ENCODE results near the gene ITPRID2.

Gene ITPRID2

GRCh38 chr2:181907635-181908034 lies 16.1 kb downstream of the ITPRID2 start:
- H3K23ac ChIP-seq (ENCODE audit: low read length): no peak overlapping the region
- H4K8ac ChIP-seq (ENCODE audit: low read depth, low read length): no peak overlapping the region
- H3K79me1 ChIP-seq (ENCODE audit: low read length): no peaks in the 10 kb centered on the region
- no peak overlapping the region for H3K4me2 ChIP-seq (ENCODE audit: low read length)
- no peak overlapping the region for H4K12ac ChIP-seq (ENCODE audit: low read depth, low read length)
- H3K9ac ChIP-seq (ENCODE audit: low read length): no peak overlapping the region
- WGBS (ENCODE audit: extremely low coverage, insufficient coverage, insufficient read length): no CpG with 5 or more reads among the region's 1 CpG
- no peak overlapping the region for H3K4me3 ChIP-seq (ENCODE audit: low read depth, low read length)
- H2BK120ac ChIP-seq (ENCODE audit: insufficient read depth, low read length, poor library complexity): no peak overlapping the region
- no peak overlapping the region for H2BK5ac ChIP-seq (ENCODE audit: low read depth, low read length, poor library complexity)
- H3K27me3 ChIP-seq (ENCODE audit: insufficient read depth, low read length): no peaks in the 10 kb centered on the region
- H4K91ac ChIP-seq (ENCODE audit: low read depth, low read length): no peak overlapping the region
- H3K4ac ChIP-seq (ENCODE audit: low read depth, low read length): no peak overlapping the region
- no peak overlapping the region for H3K18ac ChIP-seq (ENCODE audit: low read length)
- H2AK5ac ChIP-seq (ENCODE audit: low read length): no peak overlapping the region
- no peak for DNase-seq
- peaks cover 9 to 24% of the 10 kb centered on the region in 2 experiments for H3K36me3 ChIP-seq (ENCODE audit: control insufficient read depth in 1 of 2, insufficient read depth in 2 of 2, low read length in 2 of 2)
- H3K14ac ChIP-seq (ENCODE audit: low read length): no peak overlapping the region
- H3K79me2 ChIP-seq (ENCODE audit: control insufficient read depth, insufficient read depth, low read length, poor library complexity): no peaks in the 10 kb centered on the region
- H2BK12ac ChIP-seq (ENCODE audit: low read length): no peak overlapping the region
- no peaks in the 10 kb centered on the region for H3K9me3 ChIP-seq (ENCODE audit: insufficient read depth, low read depth, low read length)
- H2AFZ ChIP-seq (ENCODE audit: insufficient read depth, low read length, poor library complexity): no peak overlapping the region
- H3K27ac ChIP-seq (ENCODE audit: low read depth, low read length): no peak overlapping the region
- no peaks in the 10 kb centered on the region for H3K4me1 ChIP-seq (ENCODE audit: control insufficient read depth in 1 of 2, insufficient read depth in 2 of 2, low read length in 2 of 2)

DNA sequence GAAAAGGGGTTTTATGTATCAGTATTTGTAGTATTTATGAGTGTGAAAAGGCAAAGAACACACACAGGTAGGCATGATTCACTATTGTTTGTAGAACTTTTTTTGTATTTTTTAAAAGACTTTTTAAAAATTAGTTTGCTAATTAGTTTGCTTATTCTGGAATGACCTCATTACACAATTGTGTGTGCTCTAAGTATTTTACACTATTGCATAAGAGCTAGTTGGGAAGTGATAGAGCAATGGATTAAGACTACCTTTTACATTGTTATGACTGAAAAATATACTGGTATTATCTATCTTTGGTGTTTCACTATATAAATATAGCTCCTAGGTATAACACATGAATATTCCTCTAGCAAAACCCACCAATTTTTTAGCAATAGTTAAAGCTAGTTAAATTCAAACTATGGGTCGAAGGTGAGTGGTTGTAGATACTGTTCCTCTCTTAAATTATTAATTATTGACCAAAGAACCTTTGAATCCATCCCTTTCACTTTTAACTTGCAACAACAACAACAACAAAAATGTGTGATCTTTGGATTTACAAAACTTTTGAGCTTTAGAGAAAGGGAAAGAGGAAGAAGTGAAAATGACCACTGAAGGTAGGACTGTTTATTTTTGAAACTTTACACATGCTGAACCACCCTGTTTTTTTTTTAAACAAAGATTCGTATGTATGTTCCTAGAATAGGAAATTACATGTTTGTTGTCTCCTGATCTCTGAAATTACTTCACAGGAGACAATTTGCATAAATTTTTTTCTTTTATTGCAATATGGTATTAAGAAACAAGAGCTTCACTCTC lies 18.7 kb downstream of the ITPRID2 start:
- Histone ChIP-seq H3K4ac (ENCODE audit: low read depth, low read length) (no peak overlapping the region), H3K23ac (ENCODE audit: low read length) (no peak overlapping the region), H3K79me1 (ENCODE audit: low read length) (no peaks in the 10 kb centered on the region), H3K4me1 (ENCODE audit: control insufficient read depth in 1 of 2, insufficient read depth in 2 of 2, low read length in 2 of 2) (no peaks in the 10 kb centered on the region), H2AFZ (ENCODE audit: insufficient read depth, low read length, poor library complexity) (no peak overlapping the region), H3K9ac (ENCODE audit: low read length) (no peak overlapping the region), H2BK120ac (ENCODE audit: insufficient read depth, low read length, poor library complexity) (no peak overlapping the region), H3K36me3 (ENCODE audit: control insufficient read depth in 1 of 2, insufficient read depth in 2 of 2, low read length in 2 of 2) (peaks cover 9 to 23% of the 10 kb centered on the region in 2 experiments), H3K4me3 (ENCODE audit: low read depth, low read length) (no peak overlapping the region), H2AK5ac (ENCODE audit: low read length) (no peak overlapping the region), H4K91ac (ENCODE audit: low read depth, low read length) (no peak overlapping the region), H3K9me3 (ENCODE audit: insufficient read depth, low read depth, low read length) (no peaks in the 10 kb centered on the region), H3K27me3 (ENCODE audit: insufficient read depth, low read length) (no peaks in the 10 kb centered on the region), H4K12ac (ENCODE audit: low read depth, low read length) (no peak overlapping the region), H3K14ac (ENCODE audit: low read length) (no peak overlapping the region), H3K18ac (ENCODE audit: low read length) (no peak overlapping the region), H3K27ac (ENCODE audit: low read depth, low read length) (no peak overlapping the region), H2BK5ac (ENCODE audit: low read depth, low read length, poor library complexity) (no peak overlapping the region), H2BK12ac (ENCODE audit: low read length) (no peak overlapping the region), H3K79me2 (ENCODE audit: control insufficient read depth, insufficient read depth, low read length, poor library complexity) (no peaks in the 10 kb centered on the region), H4K8ac (ENCODE audit: low read depth, low read length) (no peak overlapping the region), H3K4me2 (ENCODE audit: low read length) (no peak overlapping the region)
- no CpG with 5 or more reads among the region's 2 CpGs for WGBS (ENCODE audit: extremely low coverage, insufficient coverage, insufficient read length)
- DNase-seq: no peak

DNA sequence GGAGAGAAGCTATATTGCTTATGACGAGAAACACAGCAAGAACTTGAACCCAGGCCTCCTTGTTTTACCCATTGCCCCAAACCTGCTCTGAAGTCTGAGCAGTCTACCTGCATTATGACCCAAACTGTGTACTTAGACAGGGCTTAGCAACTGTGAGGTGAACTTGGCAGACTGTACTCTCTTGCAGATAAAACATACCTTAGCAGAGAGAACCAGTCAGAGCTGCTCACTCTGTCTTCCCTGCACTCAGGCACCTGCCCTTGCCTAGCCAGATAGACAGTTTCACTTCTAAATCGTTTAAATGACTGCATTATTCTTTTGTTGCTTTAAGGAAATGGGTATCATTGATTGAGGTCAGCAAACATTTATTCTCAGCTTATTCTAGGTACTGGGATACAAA lies 20.3 kb downstream of the ITPRID2 start:
- Histone ChIP-seq H3K9me3 (ENCODE audit: insufficient read depth, low read depth, low read length) (no peaks in the 10 kb centered on the region), H3K4me1 (ENCODE audit: control insufficient read depth in 1 of 2, insufficient read depth in 2 of 2, low read length in 2 of 2) (no peaks in the 10 kb centered on the region), H3K79me1 (ENCODE audit: low read length) (no peaks in the 10 kb centered on the region), H3K4me3 (ENCODE audit: low read depth, low read length) (no peak overlapping the region), H2BK120ac (ENCODE audit: insufficient read depth, low read length, poor library complexity) (no peak overlapping the region), H2AFZ (ENCODE audit: insufficient read depth, low read length, poor library complexity) (no peak overlapping the region), H3K23ac (ENCODE audit: low read length) (no peak overlapping the region), H3K9ac (ENCODE audit: low read length) (no peak overlapping the region), H3K18ac (ENCODE audit: low read length) (no peak overlapping the region), H3K79me2 (ENCODE audit: control insufficient read depth, insufficient read depth, low read length, poor library complexity) (no peaks in the 10 kb centered on the region), H2BK12ac (ENCODE audit: low read length) (no peak overlapping the region), H3K4ac (ENCODE audit: low read depth, low read length) (no peak overlapping the region), H2AK5ac (ENCODE audit: low read length) (no peak overlapping the region), H3K36me3 (ENCODE audit: control insufficient read depth in 1 of 2, insufficient read depth in 2 of 2, low read length in 2 of 2) (peaks cover 12 to 31% of the 10 kb centered on the region in 2 experiments), H4K12ac (ENCODE audit: low read depth, low read length) (no peak overlapping the region), H3K27me3 (ENCODE audit: insufficient read depth, low read length) (no peaks in the 10 kb centered on the region), H3K14ac (ENCODE audit: low read length) (no peak overlapping the region), H2BK5ac (ENCODE audit: low read depth, low read length, poor library complexity) (no peak overlapping the region), H3K4me2 (ENCODE audit: low read length) (no peak overlapping the region), H4K8ac (ENCODE audit: low read depth, low read length) (no peak overlapping the region), H4K91ac (ENCODE audit: low read depth, low read length) (no peak overlapping the region), H3K27ac (ENCODE audit: low read depth, low read length) (no peak overlapping the region)
- no CpG with 5 or more reads among the region's 2 CpGs for WGBS (ENCODE audit: extremely low coverage, insufficient coverage, insufficient read length)
- DNase-seq: no peak

GRCh38 chr2:181915102-181915501 lies 23.6 kb downstream of the ITPRID2 start:
- no peaks in the 10 kb centered on the region for H3K79me1 ChIP-seq (ENCODE audit: low read length)
- H3K4me3 ChIP-seq (ENCODE audit: low read depth, low read length): no peak overlapping the region
- WGBS (ENCODE audit: extremely low coverage, insufficient coverage, insufficient read length): no CpG with 5 or more reads among the region's 1 CpG
- no peak overlapping the region for H3K9ac ChIP-seq (ENCODE audit: low read length)
- H3K4ac ChIP-seq (ENCODE audit: low read depth, low read length): no peak overlapping the region
- no peak overlapping the region for H3K18ac ChIP-seq (ENCODE audit: low read length)
- no peak overlapping the region for H3K27ac ChIP-seq (ENCODE audit: low read depth, low read length)
- H3K36me3 ChIP-seq (ENCODE audit: control insufficient read depth in 1 of 2, insufficient read depth in 2 of 2, low read length in 2 of 2): peaks cover 14 to 36% of the 10 kb centered on the region in 2 experiments
- no peak overlapping the region for H4K12ac ChIP-seq (ENCODE audit: low read depth, low read length)
- no peak overlapping the region for H3K23ac ChIP-seq (ENCODE audit: low read length)
- H3K79me2 ChIP-seq (ENCODE audit: control insufficient read depth, insufficient read depth, low read length, poor library complexity): no peaks in the 10 kb centered on the region
- H4K8ac ChIP-seq (ENCODE audit: low read depth, low read length): no peak overlapping the region
- H3K27me3 ChIP-seq (ENCODE audit: insufficient read depth, low read length): no peaks in the 10 kb centered on the region
- no peak overlapping the region for H3K14ac ChIP-seq (ENCODE audit: low read length)
- no peak overlapping the region for H2AFZ ChIP-seq (ENCODE audit: insufficient read depth, low read length, poor library complexity)
- H2BK12ac ChIP-seq (ENCODE audit: low read length): no peak overlapping the region
- H4K91ac ChIP-seq (ENCODE audit: low read depth, low read length): no peak overlapping the region
- H3K4me1 ChIP-seq (ENCODE audit: control insufficient read depth in 1 of 2, insufficient read depth in 2 of 2, low read length in 2 of 2): no peaks in the 10 kb centered on the region
- no peak for DNase-seq
- no peaks in the 10 kb centered on the region for H3K9me3 ChIP-seq (ENCODE audit: insufficient read depth, low read depth, low read length)
- H2BK5ac ChIP-seq (ENCODE audit: low read depth, low read length, poor library complexity): no peak overlapping the region
- H2AK5ac ChIP-seq (ENCODE audit: low read length): no peak overlapping the region
- H2BK120ac ChIP-seq (ENCODE audit: insufficient read depth, low read length, poor library complexity): no peak overlapping the region
- H3K4me2 ChIP-seq (ENCODE audit: low read length): no peak overlapping the region
